ENCODE data around the gene TMSB15A. TPM values are rescaled to one million over a fixed set of nuclear protein-coding genes. Genes with fewer than 3 reads are reported as not detected.

TMSB15A gene
- total RNA-seq, 1 donor, result 0.63 TPM

Other genes starting within 250 kb of the TMSB15A start
- not detected for gene NXF2B, start 76.7 kb downstream of the TMSB15A start, total RNA-seq
- not detected for gene TCP11X2, start 44.9 kb downstream of the TMSB15A start, total RNA-seq
- gene ARMCX5, start 82.8 kb upstream of the TMSB15A start, total RNA-seq, result 16.4 TPM
- 23.3 TPM for gene GPRASP1, start 134.7 kb upstream of the TMSB15A start, total RNA-seq
- 1.8 TPM for gene GPRASP2, start 195.7 kb upstream of the TMSB15A start, total RNA-seq
- gene GPRASP3, start 204.0 kb upstream of the TMSB15A start, total RNA-seq, result 0.73 TPM

Measured in mononuclear cell (primary cell).